ENCODE results near the gene CDC26.
"Not testable (repeated sequence)": the region's sequence is repeated elsewhere in the genome, so short reads cannot be mapped to it uniquely, and the experiment has no call there.

The CDC26 gene

DNA sequence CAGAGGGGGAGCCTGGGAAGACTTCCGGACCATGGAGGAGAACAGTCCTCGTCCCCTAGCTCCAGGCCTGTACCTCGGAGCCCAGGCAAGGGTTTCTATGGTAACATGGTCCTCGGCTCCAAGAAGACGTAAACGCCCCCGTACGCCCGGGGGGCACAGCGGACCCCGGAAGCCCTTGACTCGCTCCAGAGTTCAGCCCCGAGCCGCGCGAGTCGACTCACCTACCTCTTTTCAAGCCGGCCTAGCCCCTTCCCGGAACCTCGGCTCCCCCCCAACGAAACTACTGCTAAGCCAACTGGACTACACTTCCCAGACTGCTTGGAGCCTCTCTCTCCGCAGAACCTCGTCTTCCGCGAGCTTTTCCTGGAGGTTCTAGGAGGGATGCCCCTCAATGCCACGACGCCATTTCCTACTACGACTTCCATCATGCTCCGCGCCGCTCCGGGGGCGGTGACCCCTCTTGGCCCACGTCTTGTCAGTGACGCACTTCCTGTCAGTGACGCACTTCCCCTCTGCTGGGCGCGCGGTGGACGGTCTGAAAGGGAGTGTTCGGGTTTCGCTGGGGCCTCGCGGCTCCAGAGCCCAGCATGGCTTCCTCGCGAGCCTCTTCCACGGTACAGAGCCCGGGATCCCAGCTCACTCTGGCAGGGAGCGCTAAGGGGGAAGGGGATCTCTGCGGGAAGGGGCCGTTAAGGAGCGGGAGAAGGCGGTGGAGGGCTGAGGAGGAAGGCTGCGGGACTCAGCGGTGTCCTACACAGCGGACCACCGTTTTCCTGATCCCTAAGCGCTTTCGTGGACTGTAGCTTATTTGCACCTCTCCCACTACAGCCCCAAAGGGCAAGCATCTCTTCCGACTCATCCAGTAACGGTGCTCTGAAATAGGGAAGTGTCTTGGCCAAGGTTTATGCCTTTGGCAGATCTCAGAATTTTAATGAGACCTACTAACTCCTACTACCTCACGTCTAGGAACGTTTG, at the start of gene CDC26, which contains the start of gene PRPF4:
Gene CDC26 (minus strand): TSS at position 416 of the 975 bp plus-strand sequence. CDS start 3,065 bp downstream, outside the sequence.
Gene PRPF4 (plus strand): TSS at position 502 of the 975 bp plus-strand sequence. CDS start 86 bp downstream, at position 588.
- peak; percentile 84 to 95 (median 89) for DNase-seq (ENCODE audit: low read depth in 2 of 3, low spot score in 2 of 3)

DNA sequence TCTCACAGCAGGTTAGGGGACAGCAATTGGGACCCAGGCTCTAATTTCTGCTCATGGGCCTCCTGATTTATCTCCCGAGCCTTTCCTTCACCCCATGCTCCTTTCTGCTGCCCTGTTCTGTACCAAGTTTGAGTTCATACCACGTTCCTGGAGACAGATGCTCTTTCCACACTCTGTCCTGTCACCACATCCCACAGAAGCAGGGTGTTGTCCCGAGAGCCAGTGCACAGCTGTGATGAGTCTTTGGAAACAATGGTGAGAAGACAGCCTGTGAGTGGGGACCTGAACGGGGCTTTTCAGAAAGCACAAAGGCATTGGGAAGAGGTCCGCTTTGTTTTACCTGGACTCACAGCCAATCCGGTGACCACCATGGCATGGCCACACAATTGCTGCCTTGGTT, 47.3 kb upstream of the CDC26 start:
- no peak for DNase-seq (ENCODE audit: low read depth in 2 of 3, low spot score in 2 of 3)

DNA sequence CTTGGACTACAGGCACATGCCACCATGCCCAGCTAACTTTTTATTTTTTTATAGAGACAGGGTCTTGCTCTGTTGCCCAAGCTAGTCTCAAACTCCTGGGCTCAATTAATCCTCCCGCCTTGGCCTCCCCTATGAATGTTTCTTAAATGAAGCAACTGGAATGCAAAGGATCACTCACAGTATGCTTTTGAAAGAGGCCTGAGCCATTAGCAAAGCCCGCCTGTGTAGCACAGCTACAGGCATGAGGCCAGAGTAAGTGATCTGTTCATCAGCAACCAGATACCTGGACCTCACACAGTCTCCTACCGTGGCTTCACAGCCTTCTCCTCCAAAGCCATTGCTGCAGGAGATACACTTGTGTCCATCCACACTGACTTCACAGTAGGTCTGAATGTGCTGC, 44.7 kb upstream of the CDC26 start:
- no peak for DNase-seq (ENCODE audit: low read depth in 2 of 3, low spot score in 2 of 3)

DNA sequence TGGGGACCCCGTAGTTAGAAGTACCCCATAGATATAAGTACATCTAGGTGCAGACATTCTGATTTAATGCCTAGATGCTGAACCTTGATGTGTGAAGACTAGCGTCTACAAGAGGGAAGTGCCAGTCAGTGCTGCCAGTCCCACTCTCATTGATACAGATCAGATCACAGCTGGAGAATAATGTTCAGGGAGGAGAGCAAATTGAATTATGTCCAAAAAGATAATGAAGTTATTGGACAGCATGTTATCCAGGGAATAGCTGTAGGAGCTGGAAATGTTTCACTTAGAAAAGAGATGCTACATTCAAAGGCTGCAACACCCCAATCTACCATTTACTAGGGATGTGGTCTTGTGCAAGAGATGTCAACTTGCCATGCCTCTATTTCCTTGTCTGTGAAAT, 43.7 kb upstream of the CDC26 start:
- no peak for DNase-seq (ENCODE audit: low read depth in 2 of 3, low spot score in 2 of 3)

DNA sequence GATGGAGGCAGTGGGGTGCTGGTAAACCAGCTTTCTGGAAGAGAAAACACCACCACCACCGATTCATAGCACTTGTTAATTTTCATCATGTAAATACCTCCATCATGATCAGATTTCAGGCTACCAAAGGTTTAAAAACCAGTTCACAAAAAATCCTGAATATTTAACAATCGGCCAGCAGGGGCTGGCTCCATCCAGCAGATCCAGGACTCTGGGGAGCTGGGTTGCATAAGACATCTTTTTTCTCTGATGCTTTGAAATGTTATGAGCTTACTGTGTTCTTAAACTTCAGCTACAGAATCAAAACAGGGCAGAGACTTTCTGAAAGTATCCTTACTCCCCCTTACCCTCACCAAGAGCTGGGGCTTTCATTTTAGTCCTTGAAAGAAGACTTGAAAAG, 42.4 kb upstream of the CDC26 start:
- DNase-seq (ENCODE audit: low read depth in 2 of 3, low spot score in 2 of 3) = no peak

DNA sequence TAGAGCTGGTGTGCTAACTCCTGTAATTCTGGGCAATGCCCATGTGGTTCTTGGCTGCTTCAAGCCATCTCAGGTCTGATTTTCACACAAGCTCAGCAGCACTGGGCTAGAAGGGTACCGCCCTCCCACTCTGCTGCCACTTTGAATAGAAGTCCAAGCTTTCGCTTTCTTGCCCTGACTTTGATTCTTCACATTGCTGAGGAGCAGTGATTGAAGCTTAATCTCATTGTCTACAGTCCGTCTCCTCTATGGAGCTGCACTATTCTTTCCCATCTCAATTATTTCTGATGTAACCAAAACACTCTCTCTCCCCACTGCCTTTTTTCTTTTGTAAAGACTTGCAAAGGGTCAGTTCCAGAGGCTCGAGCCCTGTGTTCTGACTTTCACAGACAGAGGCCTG, 40.7 kb upstream of the CDC26 start:
- DNase-seq (ENCODE audit: low read depth in 2 of 3, low spot score in 2 of 3) = no peak

DNA sequence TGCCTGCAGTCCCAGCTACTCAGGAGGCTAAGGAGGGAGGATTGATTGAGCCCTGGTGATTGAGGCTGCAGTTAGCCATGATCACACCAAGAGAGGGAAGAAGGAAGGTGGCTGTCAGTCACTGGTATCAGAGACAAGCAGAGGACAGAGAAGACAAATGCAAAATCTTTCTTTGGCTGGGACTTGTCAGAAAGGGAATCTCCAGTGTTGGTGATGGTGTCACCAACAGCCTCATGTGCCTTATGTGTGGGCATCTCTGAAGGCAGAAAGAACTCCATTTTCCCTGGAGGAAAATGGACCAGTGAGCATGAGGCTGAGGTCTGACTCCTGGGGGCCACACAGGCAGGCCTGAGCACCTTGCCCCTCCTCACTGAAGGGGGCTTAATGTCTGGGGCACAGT, 39.9 kb upstream of the CDC26 start:
- no peak for DNase-seq (ENCODE audit: low read depth in 2 of 3, low spot score in 2 of 3)

DNA sequence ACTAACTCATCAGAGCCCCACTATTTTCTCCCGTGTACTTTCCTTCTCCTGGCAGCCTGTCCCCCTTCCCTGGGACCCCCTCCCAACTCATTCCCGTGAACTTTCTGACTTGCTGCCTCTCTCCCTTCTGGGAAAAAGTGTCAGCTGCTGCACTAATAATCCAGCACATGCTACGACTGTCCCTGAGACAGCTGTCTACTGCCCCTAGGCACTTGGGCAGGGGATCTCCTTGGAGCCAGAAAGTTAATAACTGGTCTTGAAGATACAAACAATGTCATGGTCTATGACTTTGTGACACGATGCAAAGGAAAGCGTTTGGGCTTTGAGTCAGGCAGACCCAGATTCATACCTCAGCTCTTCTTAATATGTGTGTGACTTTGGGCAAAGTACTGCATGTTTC, 37.9 kb upstream of the CDC26 start:
- no peak for DNase-seq (ENCODE audit: low read depth in 2 of 3, low spot score in 2 of 3)

DNA sequence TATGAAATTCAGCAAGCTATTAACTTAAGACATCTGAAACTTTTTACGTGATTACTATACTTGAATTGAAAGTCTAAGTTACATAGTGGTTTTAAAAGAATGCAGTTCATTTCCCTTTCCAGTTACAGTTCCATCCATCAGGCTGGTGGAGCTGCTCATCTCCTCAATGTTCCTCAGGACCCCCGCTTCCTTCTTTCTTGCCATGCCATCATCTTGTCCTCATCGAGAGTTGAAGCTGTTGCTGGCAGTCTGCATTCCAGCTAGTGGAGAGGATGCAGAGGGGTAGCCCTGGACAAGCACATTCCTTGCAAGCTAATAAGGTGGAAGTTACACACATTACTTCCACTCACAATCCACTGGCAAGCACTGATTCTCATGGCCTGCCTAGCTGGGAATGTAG, 36.6 kb upstream of the CDC26 start:
- no peak for DNase-seq (ENCODE audit: low read depth in 2 of 3, low spot score in 2 of 3)

DNA sequence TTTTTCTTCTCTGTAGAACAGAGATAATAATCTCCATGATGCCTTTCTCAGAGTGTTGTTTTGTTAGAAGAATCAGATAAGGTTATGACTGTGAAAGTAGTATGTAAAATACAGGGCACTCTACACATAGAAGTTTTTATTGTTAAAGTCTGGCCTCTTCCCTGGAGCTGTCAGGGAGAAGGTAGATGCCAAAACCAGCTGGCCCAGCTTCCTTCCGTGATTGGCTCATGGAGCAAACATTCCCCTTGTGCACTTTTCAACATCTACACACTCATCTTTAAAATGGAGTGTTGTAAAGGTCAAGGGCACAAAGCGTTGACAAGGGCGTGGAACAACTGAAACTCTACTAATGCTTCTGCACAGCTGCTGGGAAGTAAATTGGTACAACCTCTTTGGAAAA, 35.2 kb upstream of the CDC26 start:
- DNase-seq (ENCODE audit: low read depth in 2 of 3, low spot score in 2 of 3) = no peak

DNA sequence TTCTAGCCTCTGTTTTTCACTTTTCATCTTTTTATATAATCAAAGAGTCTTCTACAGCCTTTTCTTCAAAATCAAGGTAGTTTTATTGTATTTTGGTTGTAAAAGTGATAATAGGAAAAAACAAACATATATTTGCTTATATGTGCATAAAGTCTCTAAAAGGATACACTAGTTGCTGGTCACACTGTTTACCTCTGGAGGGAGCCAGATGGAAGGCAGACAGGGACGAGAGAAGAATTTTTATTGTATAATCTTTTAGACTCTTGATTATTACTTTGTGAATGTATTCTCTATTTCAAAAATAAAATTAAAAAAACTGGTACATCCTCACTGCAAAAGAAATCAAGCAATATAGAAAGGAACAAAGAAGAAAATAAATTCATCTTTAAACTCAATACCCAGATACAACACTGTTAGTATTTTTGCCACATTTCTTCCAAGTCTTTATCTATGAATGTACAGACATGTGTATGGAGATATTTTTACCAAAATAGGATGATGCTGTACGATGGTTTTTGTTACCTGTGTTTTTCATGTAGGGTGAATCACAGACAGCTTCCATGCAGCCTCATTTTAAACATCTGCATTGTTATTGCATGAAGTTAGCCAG, 33.9 kb upstream of the CDC26 start:
- DNase-seq (ENCODE audit: low read depth in 2 of 3, low spot score in 2 of 3) = no peak

DNA sequence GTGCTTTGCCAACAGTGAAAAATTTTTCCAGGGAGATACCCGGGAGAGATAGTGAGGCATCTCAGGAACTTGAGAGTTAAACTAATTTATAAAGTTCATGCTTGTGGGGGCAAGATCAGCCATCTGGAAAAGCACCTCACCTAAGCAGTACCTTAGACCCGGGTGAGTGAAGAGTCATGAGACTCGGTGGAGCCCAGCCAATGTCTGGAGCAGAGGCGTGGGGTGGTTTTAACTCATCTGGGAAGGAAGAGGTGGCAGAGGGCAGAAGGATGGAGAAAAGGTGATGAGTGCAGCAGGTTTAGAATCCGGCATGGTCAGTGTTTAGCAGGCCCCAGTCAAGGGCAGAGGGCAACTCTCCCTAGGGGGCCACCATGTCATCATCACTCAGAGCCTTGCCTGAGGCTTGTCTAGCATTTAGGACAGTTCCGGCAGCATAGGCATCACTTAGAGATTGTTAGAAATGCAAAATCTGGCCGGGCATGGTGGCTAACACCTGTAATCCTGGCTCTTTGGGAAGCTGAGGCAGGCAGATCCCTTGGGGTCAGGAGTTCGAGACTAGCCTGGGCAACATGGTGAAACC, 32.1 kb upstream of the CDC26 start:
- no peak for DNase-seq (ENCODE audit: low read depth in 2 of 3, low spot score in 2 of 3)

DNA sequence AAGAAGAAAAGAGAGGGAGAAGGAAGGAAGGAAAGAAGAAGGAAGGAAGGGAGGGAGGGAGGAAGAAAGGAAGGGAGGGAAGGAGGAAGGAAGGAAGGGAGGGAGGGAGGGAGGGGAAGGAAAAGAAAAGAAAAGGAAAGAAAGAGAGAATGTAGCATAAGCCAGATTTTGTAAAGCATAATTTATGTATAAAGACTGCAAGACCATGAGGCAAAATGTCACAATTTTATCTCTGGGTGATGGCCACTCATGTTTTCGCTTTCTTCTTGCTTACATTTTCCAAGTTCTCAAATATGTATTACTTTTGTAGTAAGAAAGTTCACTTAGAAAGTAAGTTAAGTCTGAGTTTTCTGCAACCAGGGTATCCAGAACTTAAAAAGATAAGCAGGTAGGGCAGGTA, 31.2 kb upstream of the CDC26 start:
- DNase-seq (ENCODE audit: low read depth in 2 of 3, low spot score in 2 of 3) = no peak

DNA sequence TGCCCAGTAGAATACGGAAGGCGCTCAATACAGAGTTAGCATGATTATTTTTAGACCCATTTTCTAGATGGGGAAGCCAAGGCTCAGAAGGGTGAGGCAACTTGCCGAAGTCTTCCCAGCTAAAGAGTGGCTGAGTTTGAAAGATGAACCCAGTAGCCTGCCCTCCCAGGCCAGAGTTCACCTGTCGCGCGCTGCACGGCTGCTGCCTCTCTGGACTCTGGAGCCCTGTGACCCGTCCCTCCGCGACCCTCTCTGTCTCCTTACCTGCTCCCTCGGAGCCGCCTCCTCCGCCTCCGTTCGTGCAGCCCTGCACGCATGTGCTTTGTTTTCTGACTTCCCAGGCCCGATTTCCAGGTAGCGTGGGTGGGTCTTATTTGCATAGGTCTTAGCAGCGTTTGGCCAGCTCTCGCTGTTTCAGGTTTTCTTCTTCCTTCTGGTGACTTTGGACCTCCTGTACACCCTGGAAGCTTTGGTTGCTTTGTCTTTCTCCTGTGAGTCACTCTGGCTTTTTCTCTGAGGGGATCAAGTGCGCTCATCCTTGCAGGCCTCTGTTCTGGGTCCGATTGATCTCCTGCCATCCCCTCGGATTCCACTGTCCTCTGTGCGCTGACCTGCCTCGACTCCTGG, 27.5 kb upstream of the CDC26 start, which contains the start of gene RNF183:
Gene RNF183 (minus strand): TSS at position 585 of the 627 bp plus-strand sequence. CDS start 5,192 bp downstream, outside the sequence.
- no peak for DNase-seq (ENCODE audit: low read depth in 2 of 3, low spot score in 2 of 3)

DNA sequence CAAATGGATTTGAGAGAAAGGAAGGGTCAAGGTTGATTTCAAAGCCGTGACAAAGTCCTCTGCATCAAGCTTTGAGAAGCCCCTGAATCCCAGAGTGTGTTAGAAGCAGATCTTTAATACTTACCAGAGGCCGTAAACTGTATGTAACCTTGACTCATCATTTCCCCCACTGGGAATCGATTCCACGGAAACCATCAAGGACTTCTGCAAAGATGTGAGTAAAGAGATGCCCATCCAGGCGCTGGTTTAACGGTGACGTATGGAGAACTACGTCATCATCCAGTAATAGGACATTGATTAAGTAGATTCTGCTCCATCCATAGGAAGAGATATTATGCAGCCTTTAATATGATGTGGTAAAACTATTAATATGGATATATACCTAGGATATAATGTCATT, 26.2 kb upstream of the CDC26 start:
- no peak for DNase-seq (ENCODE audit: low read depth in 2 of 3, low spot score in 2 of 3)

DNA sequence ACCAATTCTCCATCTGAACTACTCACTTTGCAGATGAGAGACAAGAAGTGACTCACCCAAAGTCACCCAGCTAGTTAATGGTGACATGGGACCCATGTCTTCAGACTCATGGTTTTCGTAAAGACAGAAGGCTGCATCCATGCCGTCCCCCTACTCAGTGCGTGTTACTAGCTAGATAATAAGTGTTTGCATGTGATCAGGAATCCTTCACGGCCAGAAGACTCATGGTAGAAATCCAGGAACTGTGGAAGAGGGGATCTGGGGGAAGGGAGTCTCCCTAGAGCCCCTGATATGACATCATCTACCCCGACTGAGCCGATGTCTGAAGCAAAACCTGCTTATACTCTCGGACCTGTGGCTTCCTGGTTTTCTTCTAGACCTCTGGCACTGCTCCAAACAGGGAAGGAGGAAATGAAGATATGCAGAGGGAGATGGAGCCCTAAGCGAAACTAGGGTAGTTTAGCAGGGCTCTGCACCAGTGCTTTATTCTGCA, 24.5 kb upstream of the CDC26 start:
- no peak for DNase-seq (ENCODE audit: low read depth in 2 of 3, low spot score in 2 of 3)

DNA sequence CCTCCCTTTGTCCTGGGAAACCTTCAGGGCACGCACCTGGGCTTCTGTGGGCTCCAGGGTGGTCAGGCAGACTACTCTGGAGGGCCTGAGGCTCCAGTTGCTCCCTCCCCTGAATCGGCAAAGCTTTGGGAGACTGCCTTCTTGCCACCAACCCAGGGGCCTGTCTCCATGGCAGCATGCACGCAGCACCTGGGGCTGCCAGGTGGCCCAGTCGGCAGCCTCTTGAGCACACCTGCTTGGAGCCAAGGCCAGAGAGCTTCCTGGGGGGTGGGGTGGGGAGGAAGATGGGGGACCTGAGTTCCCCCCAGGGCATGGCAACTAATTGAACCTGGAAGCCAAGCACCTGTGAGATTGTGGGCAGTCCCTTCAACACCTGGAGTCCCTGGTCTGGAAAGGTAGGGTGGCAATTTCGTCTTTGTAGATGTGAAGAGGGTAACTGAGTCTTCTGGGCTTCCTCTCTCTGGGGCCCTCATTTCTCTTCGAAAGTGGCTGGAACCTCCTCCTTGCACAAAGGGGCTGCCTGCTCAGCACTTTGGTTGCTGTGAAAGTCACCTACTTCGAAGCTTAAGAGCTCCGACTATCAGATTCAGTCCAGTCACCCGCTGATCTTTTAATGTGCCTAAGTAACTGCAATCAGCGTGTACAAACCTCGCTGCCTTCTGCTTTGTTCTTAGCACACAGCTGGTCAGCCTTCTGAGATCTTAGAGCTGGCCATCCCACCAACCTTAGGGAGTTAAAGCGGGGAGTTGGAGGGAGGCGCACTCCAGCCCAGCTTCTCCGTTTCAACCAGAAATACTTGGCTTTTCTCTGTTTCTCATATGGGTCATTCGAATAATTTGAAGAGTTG, 23.8 kb upstream of the CDC26 start:
- no peak for DNase-seq (ENCODE audit: low read depth in 2 of 3, low spot score in 2 of 3)

DNA sequence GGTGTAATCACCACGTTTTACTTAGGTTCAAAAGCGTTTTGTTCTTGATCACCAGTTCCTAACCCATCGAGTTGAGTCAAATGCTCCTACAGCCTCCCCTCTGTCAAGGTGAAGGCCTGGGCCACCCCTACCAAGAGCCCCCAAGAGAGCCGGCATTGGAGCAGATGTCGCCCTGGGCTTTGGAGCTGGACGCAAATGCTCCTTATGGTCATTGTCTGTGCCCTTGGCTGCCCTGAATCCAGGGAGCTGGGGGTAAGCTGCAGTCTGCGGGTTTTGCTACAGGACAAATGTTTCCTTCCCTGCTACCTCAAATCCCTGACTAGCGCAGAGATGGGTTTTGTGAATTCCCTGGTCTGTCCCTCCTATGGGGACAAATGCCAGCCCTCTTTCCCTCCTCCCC, 22.9 kb upstream of the CDC26 start:
- DNase-seq (ENCODE audit: low read depth in 2 of 3, low spot score in 2 of 3) = no peak

DNA sequence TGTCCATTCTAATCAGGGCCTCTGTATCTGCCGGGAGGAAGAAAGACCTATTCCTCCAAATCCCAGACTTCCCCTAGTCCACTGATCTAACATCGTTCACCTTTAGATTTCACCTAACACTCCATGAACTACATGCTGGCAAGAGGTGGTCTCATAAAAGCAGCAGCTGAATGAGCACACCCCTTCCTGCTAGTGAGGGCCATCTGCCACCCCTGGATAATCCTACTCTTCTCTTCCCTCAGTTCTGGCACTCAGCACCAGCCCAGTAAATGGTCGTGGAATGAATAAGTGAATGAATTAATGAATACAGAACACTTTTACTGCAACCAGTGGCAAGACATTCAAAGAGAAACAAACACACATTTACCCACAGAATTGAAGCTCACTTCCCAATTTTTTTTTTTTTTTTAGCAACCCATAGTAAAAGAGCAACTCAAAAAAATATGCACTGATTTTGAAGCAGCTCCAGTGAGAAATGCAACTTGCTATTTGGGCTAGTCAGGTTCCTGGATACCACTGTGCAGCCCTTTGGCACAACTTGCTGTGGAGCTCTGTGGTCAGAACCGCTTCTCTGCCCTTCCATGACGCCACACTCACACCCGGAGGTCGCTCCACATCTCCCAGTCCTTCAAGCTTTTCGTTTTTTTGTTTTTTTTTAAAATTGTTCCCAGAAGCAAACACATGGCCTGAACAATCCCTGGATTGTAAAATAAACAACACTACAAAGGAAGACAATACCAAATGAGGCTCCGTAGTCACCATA, 21.6 kb upstream of the CDC26 start:
- no peak for DNase-seq (ENCODE audit: low read depth in 2 of 3, low spot score in 2 of 3)

DNA sequence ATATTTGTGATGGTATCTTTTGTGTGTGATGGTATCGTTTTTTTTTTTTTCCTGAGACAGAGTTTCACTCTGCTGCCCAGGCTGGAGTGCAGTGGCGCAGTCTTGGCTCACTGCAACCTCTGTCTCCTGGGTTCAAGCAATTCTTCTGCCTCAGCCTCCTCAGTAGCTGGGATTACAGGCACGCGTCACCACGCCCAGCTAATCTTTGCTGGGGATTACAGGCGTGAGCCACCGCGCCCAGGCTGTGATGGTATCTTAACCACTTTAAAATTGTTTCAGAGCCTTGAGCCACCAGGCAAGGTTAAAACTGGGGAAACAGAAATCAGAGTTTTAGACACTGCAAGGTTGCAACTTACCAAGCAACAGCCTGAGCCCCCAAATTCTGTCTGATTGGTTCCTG, 20.9 kb upstream of the CDC26 start:
- DNase-seq (ENCODE audit: low read depth in 2 of 3, low spot score in 2 of 3) = not testable (repeated sequence)
